ENCODE measurements around the gene RAB18.
A peak's percentile ranks its signal among the peaks of the same experiment; 100 is the strongest.

The RAB18 gene

GRCh38 chr10:27518261-27518660 lies 14.2 kb downstream of the RAB18 start:
- DNase-seq (ENCODE audit: low read depth), result no peak
- no peak overlapping the region for H3K4me3 ChIP-seq (ENCODE audit: low read length)
- TF ChIP-seq CTCF (IDR thresholded peaks at IDR 0.05; ENCODE audit: insufficient read depth, low read depth, low read length, missing control alignments), result no peak

DNA sequence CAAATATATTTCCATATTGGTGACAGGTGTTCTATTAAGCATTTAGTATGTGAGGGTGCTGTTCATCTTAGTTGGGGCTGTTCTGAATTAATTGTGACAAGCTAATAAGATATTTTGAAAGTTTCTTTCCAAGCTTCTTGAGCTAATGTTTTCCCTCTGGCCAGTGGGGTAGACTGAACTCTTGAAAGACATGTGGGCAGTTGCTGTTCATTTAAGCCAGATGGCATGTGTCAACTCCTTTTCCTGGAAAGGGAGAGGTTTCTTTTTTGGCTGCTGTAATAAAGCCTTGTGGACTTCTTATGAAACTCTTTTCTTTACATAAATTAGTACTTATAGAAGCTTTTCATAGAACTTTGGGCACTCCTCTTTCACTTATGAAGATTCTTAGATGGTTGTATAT lies 21.7 kb downstream of the RAB18 start:
- no peak overlapping the region for H3K4me3 ChIP-seq (ENCODE audit: low read length)
- DNase-seq (ENCODE audit: low read depth), result no peak
- no peak for TF ChIP-seq CTCF (IDR thresholded peaks at IDR 0.05; ENCODE audit: insufficient read depth, low read depth, low read length, missing control alignments)

GRCh38 chr10:27526242-27526641 lies 22.1 kb downstream of the RAB18 start:
- no peak for DNase-seq (ENCODE audit: low read depth)
- TF ChIP-seq CTCF (IDR thresholded peaks at IDR 0.05; ENCODE audit: insufficient read depth, low read depth, low read length, missing control alignments), result no peak
- H3K4me3 ChIP-seq (ENCODE audit: low read length), result no peak overlapping the region

DNA sequence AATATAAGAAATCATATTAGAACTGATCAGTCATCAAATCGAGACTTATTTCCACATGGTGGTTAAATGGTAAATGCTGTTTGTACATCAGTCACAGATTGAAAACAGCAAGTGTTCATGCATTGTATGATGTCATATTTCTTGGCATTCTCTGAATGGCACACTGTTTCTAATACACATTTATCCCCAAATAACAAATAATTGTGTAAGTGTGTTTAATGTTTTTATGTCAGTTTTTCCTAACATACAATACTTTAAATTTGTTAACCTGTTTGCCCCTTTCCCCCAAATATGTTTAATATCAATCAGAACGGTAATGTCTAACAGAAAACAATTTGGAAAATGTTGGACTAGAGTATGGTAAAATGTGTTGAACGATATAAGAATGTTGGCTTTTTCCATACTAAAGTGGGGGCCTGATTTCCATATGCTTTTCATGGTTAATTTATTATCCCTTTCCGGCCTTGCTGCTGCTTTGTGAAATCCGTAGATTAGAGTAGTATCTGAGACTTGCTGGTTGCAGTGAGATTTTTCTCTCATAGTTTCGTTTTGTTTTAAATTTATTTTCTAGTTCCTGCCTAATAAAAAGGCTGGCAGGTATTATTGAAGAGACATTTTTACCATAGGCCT lies 23.7 kb downstream of the RAB18 start:
- H3K4me3 ChIP-seq (ENCODE audit: low read length), result no peak overlapping the region
- no peak for DNase-seq (ENCODE audit: low read depth)
- no peak for TF ChIP-seq CTCF (IDR thresholded peaks at IDR 0.05; ENCODE audit: insufficient read depth, low read depth, low read length, missing control alignments)

GRCh38 chr10:27529010-27529783 lies 25.1 kb downstream of the RAB18 start:
- no peak overlapping the region for H3K4me3 ChIP-seq (ENCODE audit: low read length)
- peak; percentile 24 for DNase-seq (ENCODE audit: low read depth)
- no peak for TF ChIP-seq CTCF (IDR thresholded peaks at IDR 0.05; ENCODE audit: insufficient read depth, low read depth, low read length, missing control alignments)

DNA sequence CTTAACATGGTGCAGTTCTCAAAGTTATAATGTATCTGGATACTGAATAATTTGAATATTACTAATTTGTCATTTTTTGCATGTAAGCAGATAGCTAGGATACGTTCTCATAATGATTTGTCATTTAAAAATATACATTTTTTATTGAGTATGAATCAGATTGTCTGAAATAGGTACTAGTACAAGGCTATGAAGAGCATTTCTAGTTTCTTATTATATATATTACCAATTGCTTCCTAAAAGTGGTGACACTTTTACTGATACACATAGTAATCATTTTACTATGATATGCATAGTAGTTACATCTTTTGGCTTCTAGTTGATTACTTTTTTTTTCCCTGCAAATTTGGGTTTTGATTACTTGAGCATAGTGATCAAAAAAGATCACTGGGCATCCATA lies 26.4 kb downstream of the RAB18 start:
- no peak for TF ChIP-seq CTCF (IDR thresholded peaks at IDR 0.05; ENCODE audit: insufficient read depth, low read depth, low read length, missing control alignments)
- no peak for DNase-seq (ENCODE audit: low read depth)
- H3K4me3 ChIP-seq (ENCODE audit: low read length), result no peak overlapping the region

All from epithelial cell of esophagus (primary cell).